ENCODE measurements around the gene SPACA9.

SPACA9 gene

GRCh38 chr9:132878695-132879456 lies at the start of gene SPACA9:
SPACA9 (plus strand) TSS chr9:132878898; CDS start chr9:132883948, 5,050 bp downstream.
- DNase-seq (ENCODE audit: low spot score): peak; percentile 72
- FAIRE-seq: no peak

- no peak for FAIRE-seq
- no peak for DNase-seq (ENCODE audit: low spot score)
Observed at GRCh38 chr9:132832171-132832881, 46.4 kb upstream of the SPACA9 start.

GRCh38 chr9:132833550-132834121 lies 45.1 kb upstream of the SPACA9 start:
- DNase-seq (ENCODE audit: low spot score) (no peak), FAIRE-seq (no peak)

- no peak for FAIRE-seq
- DNase-seq (ENCODE audit: low spot score): no peak
Observed at GRCh38 chr9:132834343-132834742, 44.4 kb upstream of the SPACA9 start.

GRCh38 chr9:132837501-132838286 lies 41.0 kb upstream of the SPACA9 start:
- DNase-seq (ENCODE audit: low spot score) (no peak), FAIRE-seq (no peak)

GRCh38 chr9:132838291-132838690 lies 40.4 kb upstream of the SPACA9 start:
- DNase-seq (ENCODE audit: low spot score) (no peak), FAIRE-seq (no peak)

- FAIRE-seq: no peak
Observed at GRCh38 chr9:132840980-132841379, 37.7 kb upstream of the SPACA9 start.

GRCh38 chr9:132842124-132843044 lies 36.3 kb upstream of the SPACA9 start:
- FAIRE-seq: no peak
- no peak for DNase-seq (ENCODE audit: low spot score)

More at GRCh38 chr9:132840980-132841379, 37.7 kb upstream of the SPACA9 start:
- no peak for DNase-seq (ENCODE audit: low spot score)

- FAIRE-seq: no peak
- no peak for DNase-seq (ENCODE audit: low spot score)
Observed at GRCh38 chr9:132846109-132846917, 32.4 kb upstream of the SPACA9 start.

- DNase-seq (ENCODE audit: low spot score): no peak
- FAIRE-seq: no peak
Observed at GRCh38 chr9:132846918-132847515, 31.7 kb upstream of the SPACA9 start.

GRCh38 chr9:132849185-132849706 lies 29.5 kb upstream of the SPACA9 start:
- DNase-seq (ENCODE audit: low spot score): no peak
- no peak for FAIRE-seq

GRCh38 chr9:132853482-132853881 lies 25.2 kb upstream of the SPACA9 start:
- FAIRE-seq (no peak), DNase-seq (ENCODE audit: low spot score) (no peak)

- no peak for DNase-seq (ENCODE audit: low spot score)
- FAIRE-seq: no peak
Observed at GRCh38 chr9:132854832-132855231, 23.9 kb upstream of the SPACA9 start.

- no peak for FAIRE-seq
Observed at GRCh38 chr9:132855904-132856303, 22.8 kb upstream of the SPACA9 start.

GRCh38 chr9:132857031-132857430 lies 21.7 kb upstream of the SPACA9 start:
- no peak for FAIRE-seq

More at GRCh38 chr9:132855904-132856303, 22.8 kb upstream of the SPACA9 start:
- DNase-seq (ENCODE audit: low spot score): no peak

GRCh38 chr9:132857616-132858342 lies 20.9 kb upstream of the SPACA9 start:
- DNase-seq (ENCODE audit: low spot score): no peak
- no peak for FAIRE-seq

More at GRCh38 chr9:132857031-132857430, 21.7 kb upstream of the SPACA9 start:
- DNase-seq (ENCODE audit: low spot score): no peak

- FAIRE-seq: no peak
Observed at GRCh38 chr9:132858751-132859150, 19.9 kb upstream of the SPACA9 start.

GRCh38 chr9:132861666-132862065 lies 17.0 kb upstream of the SPACA9 start:
- DNase-seq (ENCODE audit: low spot score): no peak
- FAIRE-seq: no peak

More at GRCh38 chr9:132858751-132859150, 19.9 kb upstream of the SPACA9 start:
- no peak for DNase-seq (ENCODE audit: low spot score)
